Uterus (tissue), 2 donors: ENCODE measurements around the gene C2orf80.

Source experiments
- CTCF ChIP-seq, 4 experiments: fragments of 200-600 bp in 2 of 4; fragments of 450-650 bp in 2 of 4; sonication (generic) in 2 of 4; IDR thresholded peaks; one replicate each; pipeline ENCODE4 v1.5.1; 2016 to 2019; ENCODE audit warnings: antibody characterized with exemption in 4 of 4, mild to moderate bottlenecking in 2 of 4, moderate library complexity in 1 of 4
- POLR2A ChIP-seq, 2 donors: fragments of 450-650 bp; IDR thresholded peaks; one replicate each; pipeline ENCODE4 v1.6.1; 2016; ENCODE audit warnings: antibody characterized with exemption in 2 of 2, mild to moderate bottlenecking in 1 of 2, moderate library complexity in 1 of 2

GRCh38 chr2:208122248-208122647, 67.6 kb downstream of the C2orf80 start:
- no peak for TF ChIP-seq CTCF (IDR thresholded peaks at IDR 0.05)
- no peak for TF ChIP-seq POLR2A (IDR thresholded peaks at IDR 0.05)
